Activated naive CD4-positive, alpha-beta T cell treated with anti-CD3 and anti-CD28 coated beads, Interleukin-2, amount 50 U/mL, for 24 hours (primary cell): ENCODE results near the gene ACMSD.

Source experiments
- H3K27ac Mint-ChIP-seq: one replicate; pipeline ENCODE4 v1.8.0; 2021; ENCODE audit warnings: mild to moderate bottlenecking, mixed read lengths
- H3K27me3 Mint-ChIP-seq: one replicate; pipeline ENCODE4 v1.8.0; 2021; ENCODE audit warnings: mixed read lengths
- H3K36me3 Mint-ChIP-seq: one replicate; pipeline ENCODE4 v1.8.0; 2021; ENCODE audit warnings: mixed read lengths
- H3K4me1 Mint-ChIP-seq: one replicate; pipeline ENCODE4 v1.8.0; 2021; ENCODE audit warnings: mixed read lengths
- H3K4me3 Mint-ChIP-seq: one replicate; pipeline ENCODE4 v1.8.0; 2021; ENCODE audit warnings: mild to moderate bottlenecking, mixed read lengths
- H3K9me3 Mint-ChIP-seq: one replicate; pipeline ENCODE4 v1.8.0; 2021; ENCODE audit warnings: mixed read lengths

ACMSD gene

GRCh38 chr2:134943540-134943939 is 105.1 kb downstream of the ACMSD start:
- peaks cover 40% of the 10 kb centered on the region for H3K4me1 Mint-ChIP-seq
- no peaks in the 10 kb centered on the region for H3K27me3 Mint-ChIP-seq
- H3K36me3 Mint-ChIP-seq = peaks cover 22% of the 10 kb centered on the region
- H3K9me3 Mint-ChIP-seq = no peaks in the 10 kb centered on the region
- no peak overlapping the region for H3K4me3 Mint-ChIP-seq
- no peak overlapping the region for H3K27ac Mint-ChIP-seq

DNA sequence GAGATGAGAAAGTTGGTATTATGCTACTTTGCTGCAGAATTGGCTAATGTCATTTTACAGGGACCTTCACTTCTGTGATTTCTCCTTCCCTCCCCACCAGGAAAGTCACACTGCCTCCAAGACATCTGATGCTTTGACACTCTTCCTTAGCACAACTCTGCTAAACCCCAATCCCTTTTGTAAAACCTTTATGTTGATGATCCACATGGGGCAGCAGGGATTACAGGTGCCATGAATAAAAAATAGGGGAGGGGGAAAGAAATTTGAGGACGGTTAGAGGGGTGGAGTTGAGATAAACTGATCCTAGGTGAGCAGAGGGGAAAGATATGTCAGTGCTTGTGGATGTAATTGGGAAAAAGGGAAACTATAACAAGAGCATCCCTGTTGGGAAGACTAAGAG is 106.6 kb downstream of the ACMSD start:
- peak overlapping the region; percentile 84 for H3K27ac Mint-ChIP-seq
- peaks cover 42% of the 10 kb centered on the region for H3K4me1 Mint-ChIP-seq
- no peaks in the 10 kb centered on the region for H3K27me3 Mint-ChIP-seq
- H3K4me3 Mint-ChIP-seq = no peak overlapping the region
- peaks cover 19% of the 10 kb centered on the region for H3K36me3 Mint-ChIP-seq
- no peaks in the 10 kb centered on the region for H3K9me3 Mint-ChIP-seq

GRCh38 chr2:134946073-134946472 is 107.7 kb downstream of the ACMSD start:
- H3K36me3 Mint-ChIP-seq = peaks cover 20% of the 10 kb centered on the region
- H3K4me3 Mint-ChIP-seq = no peak overlapping the region
- peak overlapping the region; percentile 46 for H3K27ac Mint-ChIP-seq
- peaks cover 48% of the 10 kb centered on the region for H3K4me1 Mint-ChIP-seq
- H3K9me3 Mint-ChIP-seq = no peaks in the 10 kb centered on the region
- no peaks in the 10 kb centered on the region for H3K27me3 Mint-ChIP-seq

- H3K4me1 Mint-ChIP-seq = peaks cover 35% of the 10 kb centered on the region
- no peak overlapping the region for H3K4me3 Mint-ChIP-seq
- peaks cover 27% of the 10 kb centered on the region for H3K36me3 Mint-ChIP-seq
- no peaks in the 10 kb centered on the region for H3K9me3 Mint-ChIP-seq
- no peaks in the 10 kb centered on the region for H3K27me3 Mint-ChIP-seq
- H3K27ac Mint-ChIP-seq = no peak overlapping the region
Measured at GRCh38 chr2:134949981-134950708, 111.7 kb downstream of the ACMSD start.

- Mint-ChIP-seq H3K4me1 (peaks cover 28% of the 10 kb centered on the region), H3K9me3 (no peaks in the 10 kb centered on the region), H3K27ac (no peak overlapping the region), H3K36me3 (peaks cover 22% of the 10 kb centered on the region), H3K27me3 (no peaks in the 10 kb centered on the region), H3K4me3 (no peak overlapping the region)
Measured at GRCh38 chr2:134950886-134951285, 112.5 kb downstream of the ACMSD start.
